HEK293 (cell line): ENCODE data around the gene CALHM1.

ENCODE experiments used
- AEBP2 ChIP-seq: fragments of 450-650 bp; formaldehyde crosslinking; IDR thresholded peaks from 2 replicates; pipeline ENCODE4 v1.5.1; 2016; ENCODE audit warnings: missing biosample characterization, missing genetic modification characterization, borderline replicate concordance
- CTCF ChIP-seq: fragments of 450-650 bp; formaldehyde crosslinking; IDR thresholded peaks from 2 replicates; pipeline ENCODE4 v1.5.1; 2016; ENCODE audit warnings: missing biosample characterization, missing genetic modification characterization
- KLF16 ChIP-seq: fragments of 450-650 bp; formaldehyde crosslinking; IDR thresholded peaks from 2 replicates; pipeline ENCODE4 v1.5.1; 2017; ENCODE audit warnings: missing biosample characterization, missing genetic modification characterization
- KLF9 ChIP-seq: fragments of 450-650 bp; formaldehyde crosslinking; IDR thresholded peaks from 2 replicates; pipeline ENCODE4 v1.5.1; 2016; ENCODE audit warnings: missing biosample characterization, missing genetic modification characterization, low read depth
- REST ChIP-seq: fragments of 450-650 bp; formaldehyde crosslinking; IDR thresholded peaks from 2 replicates; pipeline ENCODE4 v1.5.1; 2016; ENCODE audit warnings: missing biosample characterization, missing genetic modification characterization
- SP2 ChIP-seq: fragments of 450-650 bp; formaldehyde crosslinking; IDR thresholded peaks from 2 replicates; pipeline ENCODE4 v1.5.1; 2016; ENCODE audit warnings: missing biosample characterization, missing genetic modification characterization
- YY1 ChIP-seq: fragments of 450-650 bp; formaldehyde crosslinking; IDR thresholded peaks from 2 replicates; pipeline ENCODE4 v1.5.1; 2018; ENCODE audit warnings: missing biosample characterization, missing genetic modification characterization
- ZBTB26 ChIP-seq: fragments of 450-650 bp; formaldehyde crosslinking; optimal IDR thresholded peaks from 2 replicates; pipeline ENCODE3; 2016; ENCODE audit warnings: missing biosample characterization, mild to moderate bottlenecking, missing genetic modification characterization
- ZFP3 ChIP-seq: fragments of 450-650 bp; formaldehyde crosslinking; IDR thresholded peaks from 2 replicates; pipeline ENCODE4 v1.5.1; 2016; ENCODE audit warnings: low read depth, missing biosample characterization, missing genetic modification characterization
- ZNF140 ChIP-seq: fragments of 450-650 bp; formaldehyde crosslinking; IDR thresholded peaks from 2 replicates; pipeline ENCODE4 v1.5.1; 2016; ENCODE audit warnings: missing biosample characterization, missing genetic modification characterization
- ZNF24 ChIP-seq: fragments of 450-650 bp; formaldehyde crosslinking; IDR thresholded peaks from 2 replicates; pipeline ENCODE4 v1.5.1; 2016; ENCODE audit warnings: missing biosample characterization, missing genetic modification characterization
- ZNF629 ChIP-seq: fragments of 450-650 bp; formaldehyde crosslinking; IDR thresholded peaks from 2 replicates; pipeline ENCODE4 v1.5.1; 2017; ENCODE audit warnings: missing biosample characterization, missing genetic modification characterization

- TF ChIP-seq ZNF140 (no peak), ZNF24 (tag by site-specific recombination) (no peak), REST (tag by site-specific recombination) (no peak), AEBP2 (tag by site-specific recombination) (no peak), CTCF (tag by site-specific recombination) (peak; percentile 54; the same call in 1 of the 2 replicates), ZBTB26 (tag by site-specific recombination) (no peak), KLF9 (no peak), KLF16 (no peak), YY1 (no peak), ZNF629 (no peak), SP2 (tag by site-specific recombination) (no peak), ZFP3 (tag by site-specific recombination) (no peak)
These were observed 42.1 kb downstream of the CALHM1 start for GRCh38 chr10:103416436-103417147.
